Measurements from ENCODE around the gene TSPAN9. TPM values are rescaled to one million over a fixed set of nuclear protein-coding genes. Genes with fewer than 3 reads are reported as not detected.

TSPAN9 gene
- polyA plus RNA-seq, 3 donors, result 0.15 to 0.34 (median 0.25) TPM

DNA sequence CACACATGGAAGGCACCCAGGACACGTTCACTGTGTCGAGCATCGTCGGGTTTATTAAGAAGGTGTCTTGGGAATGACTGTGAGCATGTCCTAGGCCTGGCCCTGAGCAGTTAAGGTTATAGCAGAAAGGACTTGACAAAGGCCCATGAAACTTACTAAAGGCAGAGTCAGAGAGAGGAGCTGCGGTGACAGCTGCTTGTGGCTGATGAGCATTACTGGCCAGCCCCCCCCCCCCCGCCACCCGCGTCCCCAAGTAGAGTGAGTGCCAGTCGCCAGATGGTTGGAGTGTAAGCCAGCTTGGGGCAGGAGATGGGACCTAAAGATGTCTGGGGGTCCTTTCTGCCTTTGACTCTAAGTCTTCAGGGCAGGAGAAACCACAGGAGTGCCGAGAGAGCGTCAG, 169.9 kb downstream of the TSPAN9 start:
- peaks cover 35% of the 10 kb centered on the region for H3K4me1 Mint-ChIP-seq
- TF ChIP-seq, protein P1, sequence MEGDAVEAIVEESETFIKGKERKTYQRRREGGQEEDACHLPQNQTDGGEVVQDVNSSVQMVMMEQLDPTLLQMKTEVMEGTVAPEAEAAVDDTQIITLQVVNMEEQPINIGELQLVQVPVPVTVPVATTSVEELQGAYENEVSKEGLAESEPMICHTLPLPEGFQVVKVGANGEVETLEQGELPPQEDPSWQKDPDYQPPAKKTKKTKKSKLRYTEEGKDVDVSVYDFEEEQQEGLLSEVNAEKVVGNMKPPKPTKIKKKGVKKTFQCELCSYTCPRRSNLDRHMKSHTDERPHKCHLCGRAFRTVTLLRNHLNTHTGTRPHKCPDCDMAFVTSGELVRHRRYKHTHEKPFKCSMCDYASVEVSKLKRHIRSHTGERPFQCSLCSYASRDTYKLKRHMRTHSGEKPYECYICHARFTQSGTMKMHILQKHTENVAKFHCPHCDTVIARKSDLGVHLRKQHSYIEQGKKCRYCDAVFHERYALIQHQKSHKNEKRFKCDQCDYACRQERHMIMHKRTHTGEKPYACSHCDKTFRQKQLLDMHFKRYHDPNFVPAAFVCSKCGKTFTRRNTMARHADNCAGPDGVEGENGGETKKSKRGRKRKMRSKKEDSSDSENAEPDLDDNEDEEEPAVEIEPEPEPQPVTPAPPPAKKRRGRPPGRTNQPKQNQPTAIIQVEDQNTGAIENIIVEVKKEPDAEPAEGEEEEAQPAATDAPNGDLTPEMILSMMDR (IDR thresholded peaks at IDR 0.05), result no peak

DNA sequence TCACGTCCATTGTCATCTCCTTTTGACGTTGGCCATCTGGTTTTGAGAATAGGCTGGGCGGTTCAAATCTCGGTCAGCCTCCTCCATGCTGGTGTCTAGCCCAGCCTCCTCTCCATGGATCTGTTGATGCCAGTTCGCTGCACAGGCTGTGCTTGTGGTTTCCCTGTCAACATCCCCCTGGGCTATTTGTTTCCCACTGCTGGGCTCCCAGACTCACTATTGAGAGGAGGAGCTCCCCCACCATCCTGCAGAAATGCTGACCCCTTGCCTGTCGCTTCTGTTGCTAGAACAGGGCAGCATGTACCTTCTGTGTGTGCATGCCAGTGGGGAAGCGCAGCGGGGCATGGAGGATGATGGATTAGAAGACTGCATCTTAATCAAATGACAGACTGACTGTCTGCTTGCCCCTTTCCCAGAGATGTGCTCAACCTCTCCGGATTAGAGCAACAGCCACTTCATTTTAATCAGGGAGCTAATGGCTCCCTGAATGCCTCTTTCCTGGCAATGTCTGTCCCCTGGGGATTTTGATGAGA, 170.5 kb downstream of the TSPAN9 start:
- Histone ChIP-seq H3K4me1 (ENCODE audit: control insufficient read depth in 1 of 2, insufficient read depth in 2 of 2, low read length in 2 of 2) (peaks cover 33 to 37% of the 10 kb centered on the region in 2 donors), H4K20me1 (ENCODE audit: insufficient read depth, low read length) (no peaks in the 10 kb centered on the region), H2AFZ (ENCODE audit: insufficient read depth, low read depth, low read length, poor library complexity, severe bottlenecking) (no peak overlapping the region), H3K27ac (ENCODE audit: low read depth in 1 of 2, low read length in 2 of 2) (no peak overlapping the region), H3K27me3 (ENCODE audit: control insufficient read depth in 2 of 2, insufficient read depth in 2 of 2, low read length in 2 of 2) (no peaks in the 10 kb centered on the region), H3K36me3 (replicated peaks in 1 of 2; ENCODE audit: control insufficient read depth in 1 of 2, insufficient read depth in 2 of 2, low read length in 2 of 2) (no peaks in the 10 kb centered on the region), H3K9ac (ENCODE audit: insufficient read depth, low read length, poor library complexity, severe bottlenecking) (no peak overlapping the region), H3K79me2 (ENCODE audit: insufficient read depth, low read length) (no peaks in the 10 kb centered on the region), H3K4me2 (replicated peaks; ENCODE audit: extremely low read depth, low read length, poor library complexity, severe bottlenecking) (no peak overlapping the region), H3K4me3 (replicated peaks in 1 of 3; ENCODE audit: low read depth in 2 of 3, low read length in 3 of 3) (no peak overlapping the region), H3K9me3 (replicated peaks in 1 of 2; ENCODE audit: control insufficient read depth in 1 of 2, insufficient read depth in 1 of 2, low read length in 2 of 2) (no peaks in the 10 kb centered on the region)
- TF ChIP-seq, protein P1 (IDR thresholded peaks at IDR 0.05), result no peak
- Mint-ChIP-seq H3K27ac (no peak overlapping the region), H3K4me3 (no peak overlapping the region), H3K36me3 (no peaks in the 10 kb centered on the region), H3K9me3 (peaks cover 0 to 6% (median 0%) of the 10 kb centered on the region in 7 donors), H3K4me1 (peaks cover 36% of the 10 kb centered on the region), H3K27me3 (ENCODE audit: low read depth in 3 of 3) (peaks cover 3 to 12% (median 10%) of the 10 kb centered on the region in 3 donors)
- no peak for DNase-seq
- WGBS (ENCODE audit: insufficient coverage), result 96% methylated on average over 9 of the region's 9 CpGs
- intact Hi-C loops (cut with micrococcal nuclease), result no loop called here

More for the DNA sequence above, 169.9 kb downstream of the TSPAN9 start:
- H3K9ac ChIP-seq (ENCODE audit: insufficient read depth, low read length, poor library complexity, severe bottlenecking), result no peak overlapping the region
- no peak overlapping the region for H3K4me3 ChIP-seq (replicated peaks in 1 of 3; ENCODE audit: low read depth in 2 of 3, low read length in 3 of 3)
- H3K36me3 Mint-ChIP-seq, result no peaks in the 10 kb centered on the region
- WGBS (ENCODE audit: insufficient coverage), result 0% methylated on average over 2 of the region's 11 CpGs
- no peak overlapping the region for H3K4me2 ChIP-seq (replicated peaks; ENCODE audit: extremely low read depth, low read length, poor library complexity, severe bottlenecking)
- no peak overlapping the region for H3K27ac Mint-ChIP-seq
- no peak overlapping the region for H2AFZ ChIP-seq (ENCODE audit: insufficient read depth, low read depth, low read length, poor library complexity, severe bottlenecking)
- peaks cover 3 to 12% (median 10%) of the 10 kb centered on the region in 3 donors for H3K27me3 Mint-ChIP-seq (ENCODE audit: low read depth in 3 of 3)
- no peaks in the 10 kb centered on the region for H3K9me3 ChIP-seq (replicated peaks in 1 of 2; ENCODE audit: control insufficient read depth in 1 of 2, insufficient read depth in 1 of 2, low read length in 2 of 2)
- no peaks in the 10 kb centered on the region for H3K79me2 ChIP-seq (ENCODE audit: insufficient read depth, low read length)
- intact Hi-C loops (cut with micrococcal nuclease), result no loop called here
- DNase-seq, result no peak
- no peak overlapping the region for H3K4me3 Mint-ChIP-seq
- H3K9me3 Mint-ChIP-seq, result peaks cover 0 to 6% (median 0%) of the 10 kb centered on the region in 7 donors
- no peak overlapping the region for H3K27ac ChIP-seq (ENCODE audit: low read depth in 1 of 2, low read length in 2 of 2)
- no peaks in the 10 kb centered on the region for H3K36me3 ChIP-seq (replicated peaks in 1 of 2; ENCODE audit: control insufficient read depth in 1 of 2, insufficient read depth in 2 of 2, low read length in 2 of 2)
- peaks cover 33 to 36% of the 10 kb centered on the region in 2 donors for H3K4me1 ChIP-seq (ENCODE audit: control insufficient read depth in 1 of 2, insufficient read depth in 2 of 2, low read length in 2 of 2)
- H4K20me1 ChIP-seq (ENCODE audit: insufficient read depth, low read length), result no peaks in the 10 kb centered on the region
- H3K27me3 ChIP-seq (ENCODE audit: control insufficient read depth in 2 of 2, insufficient read depth in 2 of 2, low read length in 2 of 2), result no peaks in the 10 kb centered on the region
